Dedifferentiated amniotic fluid mesenchymal stem cell (primary cell): ENCODE data around the gene GALNT7.

Source experiments
- DNase-seq: peaks from one replicate; pipeline ENCODE4 v3.0.0-alpha.2; 2016; ENCODE audit errors: extremely low spot score

The GALNT7 gene

GRCh38 chr4:173237152-173237551 is 68.5 kb downstream of the GALNT7 start:
- peak; percentile 33 for DNase-seq

- DNase-seq: no peak
Measured at GRCh38 chr4:173237762-173238161, 69.2 kb downstream of the GALNT7 start.

- no peak for DNase-seq
Measured at GRCh38 chr4:173240696-173241095, 72.1 kb downstream of the GALNT7 start.

- no peak for DNase-seq
Measured at GRCh38 chr4:173242466-173243250, 74.0 kb downstream of the GALNT7 start.

GRCh38 chr4:173243321-173243720 is 74.7 kb downstream of the GALNT7 start:
- DNase-seq: peak; percentile 24

GRCh38 chr4:173243917-173244658 is 75.5 kb downstream of the GALNT7 start:
- no peak for DNase-seq

GRCh38 chr4:173245952-173246351 is 77.3 kb downstream of the GALNT7 start:
- no peak for DNase-seq

GRCh38 chr4:173246719-173247118 is 78.1 kb downstream of the GALNT7 start:
- no peak for DNase-seq

GRCh38 chr4:173247321-173247720 is 78.7 kb downstream of the GALNT7 start:
- DNase-seq: no peak

- DNase-seq: no peak
Measured at GRCh38 chr4:173248690-173249089, 80.1 kb downstream of the GALNT7 start.

- DNase-seq: peak; percentile 75
Measured at GRCh38 chr4:173252024-173252935, 83.7 kb downstream of the GALNT7 start.

GRCh38 chr4:173253561-173253960 is 85.0 kb downstream of the GALNT7 start:
- no peak for DNase-seq

- DNase-seq: no peak
Measured at GRCh38 chr4:173254646-173255045, 86.0 kb downstream of the GALNT7 start.

- no peak for DNase-seq
Measured at GRCh38 chr4:173256825-173257224, 88.2 kb downstream of the GALNT7 start.

- peak; percentile 61 for DNase-seq
Measured at GRCh38 chr4:173257732-173258717, 89.4 kb downstream of the GALNT7 start.

- no peak for DNase-seq
Measured at GRCh38 chr4:173258866-173259265, 90.3 kb downstream of the GALNT7 start.

GRCh38 chr4:173259310-173259709 is 90.7 kb downstream of the GALNT7 start:
- no peak for DNase-seq

- no peak for DNase-seq
Measured at GRCh38 chr4:173261052-173261451, 92.4 kb downstream of the GALNT7 start.

GRCh38 chr4:173262375-173262774 is 93.8 kb downstream of the GALNT7 start:
- DNase-seq: no peak

- no peak for DNase-seq
Measured at GRCh38 chr4:173264245-173264644, 95.6 kb downstream of the GALNT7 start.

- no peak for DNase-seq
Measured at GRCh38 chr4:173264684-173265185, 96.1 kb downstream of the GALNT7 start.
